Right renal cortex interstitium (tissue), 3 donors: ENCODE measurements around the gene FHIP1B. TPM values are rescaled to one million over a fixed set of nuclear protein-coding genes. Genes with fewer than 3 reads are reported as not detected.
"Not testable (repeated sequence)": the region's sequence is repeated elsewhere in the genome, so short reads cannot be mapped to it uniquely, and the experiment has no call there.

Experiments
- DNase-seq, 3 donors: peaks; one replicate each; pipeline ENCODE4 v3.0.0-alpha.2; 2013; ENCODE audit warnings: low read depth in 3 of 3, low spot score in 2 of 3
- polyA plus RNA-seq, 3 donors: library from polyadenylated mRNA; unstranded; fragments of 120-200 nt; gene quantifications; one replicate each; pipeline ENCODE4 v1.2.1, GENCODE V29; 2013; ENCODE audit not compliant: insufficient read length in 3 of 3

FHIP1B gene
- 10 to 100 TPM; 35.4 to 45.6 (median 38.1) TPM for polyA plus RNA-seq

GRCh38 chr11:6234387-6235107 lies at the start of gene FHIP1B:
FHIP1B (minus strand) TSS chr11:6234636; CDS start chr11:6224516, 10,120 bp downstream.
- peak; percentile 99 for DNase-seq

GRCh38 chr11:6283453-6284023 lies 49.1 kb upstream of the FHIP1B start:
- no peak for DNase-seq

GRCh38 chr11:6280809-6281208 lies 46.4 kb upstream of the FHIP1B start:
- not testable (repeated sequence) for DNase-seq

- DNase-seq, result no peak
Observed at GRCh38 chr11:6273188-6273587, 38.8 kb upstream of the FHIP1B start.

GRCh38 chr11:6271598-6271997 lies 37.2 kb upstream of the FHIP1B start:
- DNase-seq, result no peak

GRCh38 chr11:6270584-6271246 lies 36.3 kb upstream of the FHIP1B start:
- no peak for DNase-seq

- no peak for DNase-seq
Observed at GRCh38 chr11:6269994-6270393, 35.6 kb upstream of the FHIP1B start.

GRCh38 chr11:6268820-6269219 lies 34.4 kb upstream of the FHIP1B start:
- no peak for DNase-seq

GRCh38 chr11:6263662-6264061 lies 29.2 kb upstream of the FHIP1B start:
- DNase-seq, result no peak

- DNase-seq, result no peak
Observed at GRCh38 chr11:6260207-6260726, 25.8 kb upstream of the FHIP1B start.

- no peak for DNase-seq
Observed at GRCh38 chr11:6258571-6259081, 24.2 kb upstream of the FHIP1B start.

GRCh38 chr11:6258141-6258540 lies 23.7 kb upstream of the FHIP1B start:
- no peak for DNase-seq

- no peak for DNase-seq
Observed at GRCh38 chr11:6253197-6253596, 18.8 kb upstream of the FHIP1B start.

- DNase-seq, result no peak
Observed at GRCh38 chr11:6251990-6252473, 17.6 kb upstream of the FHIP1B start.

GRCh38 chr11:6251120-6251733 lies 16.8 kb upstream of the FHIP1B start:
- peak in 2 of 3 donors; percentile 62 to 63 for DNase-seq

- DNase-seq, result no peak
Observed at GRCh38 chr11:6249770-6250555, 15.5 kb upstream of the FHIP1B start.

- DNase-seq, result not testable (repeated sequence)
Observed at GRCh38 chr11:6248897-6249296, 14.5 kb upstream of the FHIP1B start.

- DNase-seq, result no peak
Observed at GRCh38 chr11:6248248-6248647, 13.8 kb upstream of the FHIP1B start.

- no peak for DNase-seq
Observed at GRCh38 chr11:6245536-6245935, 11.1 kb upstream of the FHIP1B start.

GRCh38 chr11:6241316-6241715 lies 6.9 kb upstream of the FHIP1B start:
- DNase-seq, result no peak
